Measurements from ENCODE around the gene CCDC91.

- TF ChIP-seq ELF4 (IDR thresholded peaks at IDR 0.05) (no peak), FOXA1 (IDR thresholded peaks at IDR 0.05) (no peak), SP1 (IDR thresholded peaks at IDR 0.05) (no peak), NFRKB (IDR thresholded peaks at IDR 0.05) (no peak), SUZ12 (IDR thresholded peaks at IDR 0.05) (no peak), HDGF (IDR thresholded peaks at IDR 0.05; ENCODE audit: borderline replicate concordance) (no peak), FOXM1 (IDR thresholded peaks at IDR 0.05; ENCODE audit: borderline replicate concordance) (no peak), ZNF384 (IDR thresholded peaks at IDR 0.05) (no peak)
Observed at GRCh38 chr12:28456934-28457710, 266.9 kb downstream of the CCDC91 start.
